Fibroblast of mammary gland (primary cell): ENCODE results near the gene SLC24A3.

Experiments
- DNase-seq: peaks from one replicate; pipeline ENCODE4 v3.0.0-alpha.2; 2010; ENCODE audit warnings: low read depth
- H3K4me3 ChIP-seq: 2 replicates; pipeline ENCODE4 v1.5.1; 2011; ENCODE audit warnings: low read depth, mild to moderate bottlenecking, low read length, moderate library complexity; ENCODE audit not compliant: control insufficient read depth
- TF ChIP-seq, protein P1 (sequence below): conservative IDR thresholded peaks from 2 replicates; pipeline ENCODE4 v1.5.1; 2011; ENCODE audit warnings: low read depth, low read length, inconsistent platforms; ENCODE audit not compliant: control insufficient read depth, insufficient read depth

Gene SLC24A3

DNA sequence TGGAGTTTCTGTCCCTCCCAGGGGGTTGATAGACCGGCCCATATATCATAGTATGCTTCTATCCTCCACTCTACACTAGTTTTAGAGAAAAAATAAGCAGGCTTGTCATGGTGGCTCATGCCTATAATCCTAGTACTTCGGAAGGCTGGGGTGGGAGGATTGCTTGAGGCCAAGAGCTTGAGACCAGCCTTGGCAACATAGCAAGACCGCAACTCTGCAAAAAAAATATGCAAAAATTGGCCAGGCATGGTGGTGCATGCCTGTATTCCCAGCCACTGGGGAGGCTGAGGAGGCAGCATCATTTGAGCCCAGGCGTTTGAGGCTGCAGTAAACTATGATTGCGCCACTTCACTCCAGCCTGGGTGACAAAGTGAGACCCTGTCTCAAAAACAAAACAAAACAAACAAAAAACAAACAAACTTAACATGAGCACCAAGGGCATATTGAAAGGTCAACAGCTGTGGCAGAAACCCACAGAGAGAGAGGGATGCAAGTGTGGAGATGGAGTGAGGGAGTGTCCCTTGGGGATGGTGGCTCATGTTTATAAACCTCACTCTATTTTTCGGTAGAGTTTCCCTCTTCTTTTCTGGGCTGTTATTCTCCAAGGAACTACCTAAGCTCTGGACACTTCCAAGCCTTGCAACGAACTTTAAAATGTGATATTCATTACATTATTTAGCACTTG lies 24.1 kb downstream of the SLC24A3 start:
- H3K4me3 ChIP-seq = no peak overlapping the region
- no peak for DNase-seq
- TF ChIP-seq, protein P1, sequence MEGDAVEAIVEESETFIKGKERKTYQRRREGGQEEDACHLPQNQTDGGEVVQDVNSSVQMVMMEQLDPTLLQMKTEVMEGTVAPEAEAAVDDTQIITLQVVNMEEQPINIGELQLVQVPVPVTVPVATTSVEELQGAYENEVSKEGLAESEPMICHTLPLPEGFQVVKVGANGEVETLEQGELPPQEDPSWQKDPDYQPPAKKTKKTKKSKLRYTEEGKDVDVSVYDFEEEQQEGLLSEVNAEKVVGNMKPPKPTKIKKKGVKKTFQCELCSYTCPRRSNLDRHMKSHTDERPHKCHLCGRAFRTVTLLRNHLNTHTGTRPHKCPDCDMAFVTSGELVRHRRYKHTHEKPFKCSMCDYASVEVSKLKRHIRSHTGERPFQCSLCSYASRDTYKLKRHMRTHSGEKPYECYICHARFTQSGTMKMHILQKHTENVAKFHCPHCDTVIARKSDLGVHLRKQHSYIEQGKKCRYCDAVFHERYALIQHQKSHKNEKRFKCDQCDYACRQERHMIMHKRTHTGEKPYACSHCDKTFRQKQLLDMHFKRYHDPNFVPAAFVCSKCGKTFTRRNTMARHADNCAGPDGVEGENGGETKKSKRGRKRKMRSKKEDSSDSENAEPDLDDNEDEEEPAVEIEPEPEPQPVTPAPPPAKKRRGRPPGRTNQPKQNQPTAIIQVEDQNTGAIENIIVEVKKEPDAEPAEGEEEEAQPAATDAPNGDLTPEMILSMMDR = no peak

DNA sequence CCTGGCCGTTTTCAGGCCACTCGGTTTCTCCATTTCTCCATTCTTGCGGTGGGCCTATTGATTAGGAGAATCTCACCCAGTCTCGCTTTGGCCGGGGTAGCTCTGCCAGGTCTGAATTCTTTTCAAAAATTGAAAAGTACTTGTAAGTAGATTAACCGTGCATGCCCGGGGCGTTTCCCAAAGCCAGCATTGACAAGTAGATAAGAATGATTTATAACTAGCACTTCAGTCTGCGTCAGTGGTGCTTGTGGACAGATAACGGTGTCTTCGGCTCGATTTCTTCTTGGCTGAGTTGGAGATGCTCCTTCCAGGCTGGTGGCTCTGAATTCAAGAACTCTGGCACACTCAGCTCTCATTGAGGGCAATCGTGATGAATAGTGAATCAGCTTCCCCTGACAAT lies 29.0 kb downstream of the SLC24A3 start:
- TF ChIP-seq, protein P1 = no peak
- DNase-seq = no peak
- no peak overlapping the region for H3K4me3 ChIP-seq

DNA sequence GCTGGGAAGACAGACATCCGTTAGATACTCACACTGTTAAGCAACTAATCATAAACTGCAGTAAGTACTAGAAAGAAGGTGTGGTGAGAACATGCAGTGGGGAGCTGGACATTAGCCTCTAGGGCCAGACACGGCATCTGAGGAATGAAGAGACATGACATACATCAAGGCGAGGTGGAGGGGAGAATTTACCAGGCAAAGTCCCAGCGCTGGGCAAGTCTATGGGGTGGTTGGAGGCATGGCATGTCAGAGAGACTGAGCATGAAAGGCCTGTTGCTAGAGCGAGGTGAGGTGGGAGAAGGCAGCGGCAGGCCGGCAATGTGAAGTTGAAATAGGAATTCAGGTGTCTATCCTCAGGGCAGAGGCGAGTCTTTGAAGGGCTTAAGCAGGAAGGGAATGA lies 31.8 kb downstream of the SLC24A3 start:
- no peak overlapping the region for H3K4me3 ChIP-seq
- TF ChIP-seq, protein P1 = no peak
- DNase-seq = no peak

DNA sequence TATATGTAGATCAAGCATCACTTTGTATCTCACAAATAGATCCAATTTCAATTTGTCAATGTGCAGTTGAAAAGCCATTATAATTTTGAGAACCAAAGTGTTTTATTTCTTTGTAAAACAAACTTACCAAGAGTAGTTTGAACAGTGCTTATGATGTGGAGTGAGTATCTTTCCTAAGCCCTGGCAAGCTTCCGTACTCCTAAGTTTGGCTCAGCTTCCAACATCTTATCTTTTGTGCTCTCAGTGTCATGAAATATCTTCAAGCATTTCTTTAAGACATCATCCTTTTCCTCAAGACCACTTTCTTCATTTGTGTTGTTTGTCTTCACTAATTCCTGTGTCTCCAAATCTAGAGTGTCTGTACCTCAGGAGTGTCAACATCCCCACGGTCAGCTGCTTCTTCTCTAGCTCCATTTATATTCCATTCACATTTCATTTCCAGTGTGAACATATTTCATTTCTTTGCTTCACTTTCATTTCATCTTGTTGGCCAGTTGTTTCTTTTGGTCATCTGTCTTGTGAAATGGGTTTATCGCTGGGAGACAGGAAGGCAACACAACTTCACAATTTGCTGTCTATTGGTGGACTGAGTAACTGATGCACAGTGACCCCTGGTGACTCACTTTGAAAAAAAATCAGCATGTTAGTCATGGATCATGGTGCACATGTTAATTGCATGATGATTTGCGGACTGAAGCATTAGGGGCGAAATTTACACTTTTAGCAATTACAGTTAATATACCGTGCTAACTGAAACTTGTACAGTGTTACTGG lies 36.9 kb downstream of the SLC24A3 start:
- peak; percentile 62 for DNase-seq
- TF ChIP-seq, protein P1 = no peak
- no peak overlapping the region for H3K4me3 ChIP-seq

DNA sequence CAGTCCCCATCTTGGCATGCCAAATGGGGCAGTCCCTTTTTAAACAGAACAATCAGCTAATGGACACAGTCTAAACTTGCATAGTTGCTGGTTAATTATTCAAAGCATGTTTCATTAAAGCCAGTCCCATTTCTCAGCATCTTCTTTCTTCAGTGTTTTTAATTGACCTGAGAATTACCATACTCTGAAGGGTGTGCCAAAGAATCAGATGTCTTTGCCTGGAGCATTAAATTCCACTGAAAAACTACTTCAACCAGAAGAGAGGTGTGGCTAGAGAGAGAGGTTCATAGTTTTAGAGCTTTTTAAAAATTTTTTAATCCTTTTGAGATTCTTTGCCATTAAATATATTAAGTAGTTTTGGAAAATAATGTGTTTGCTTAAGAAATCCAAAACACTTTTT lies 37.9 kb downstream of the SLC24A3 start:
- TF ChIP-seq, protein P1 = no peak
- no peak for DNase-seq

DNA sequence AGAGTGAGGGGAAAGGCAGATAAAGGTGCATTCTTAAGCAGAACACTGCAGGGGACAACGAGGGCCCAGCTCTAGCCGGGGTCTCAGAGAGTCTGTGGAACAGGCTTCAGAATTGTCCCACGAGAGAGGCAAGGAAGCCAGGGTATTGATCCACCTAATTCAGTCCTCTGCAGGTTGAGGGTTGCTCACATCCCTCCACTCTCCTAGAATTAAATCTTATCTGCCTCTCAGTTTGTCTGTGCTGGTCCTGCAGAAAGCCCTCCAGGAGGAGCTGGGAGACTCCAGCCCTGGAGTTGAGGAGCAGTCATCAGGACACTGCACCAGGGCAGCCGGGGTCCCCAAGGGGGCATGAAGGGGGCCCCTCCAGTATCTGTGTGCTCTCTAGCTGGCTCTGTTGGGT lies 39.1 kb downstream of the SLC24A3 start:
- TF ChIP-seq, protein P1 = no peak
- DNase-seq = no peak
- H3K4me3 ChIP-seq = no peak overlapping the region

More for the DNA sequence above, 37.9 kb downstream of the SLC24A3 start:
- no peak overlapping the region for H3K4me3 ChIP-seq
